Adrenal gland (tissue), 12 donors: ENCODE measurements around the gene ARPC5L. TPM values are rescaled to one million over a fixed set of nuclear protein-coding genes. Genes with fewer than 3 reads are reported as not detected.
A peak's percentile ranks its signal among the peaks of the same experiment; 100 is the strongest.

ENCODE experiments used
- DNase-seq, 7 donors: peaks; one replicate each; pipeline ENCODE4 v3.0.0-alpha.2; 2019 to 2020
- H3K27ac ChIP-seq, 5 donors: fragments of 200-600 bp; sonication (generic) in 4 of 5; 1 replicate in 3 of 5; 2 replicates in 2 of 5; pipeline versions ENCODE4 v1.5.1 to v1.8.0; 2016 to 2020; ENCODE audit warnings: mild to moderate bottlenecking in 1 of 5
- H3K27me3 ChIP-seq: fragments of 200-600 bp; 2 replicates; pipeline ENCODE4 v1.8.0; 2021
- H3K36me3 ChIP-seq, 2 donors: fragments of 200-600 bp; replicated peaks in 1 of 2; 1 replicate in 1 of 2; 2 replicates in 1 of 2; pipeline versions ENCODE4 v1.5.1 to v1.8.0; 2018 to 2022
- H3K4me1 ChIP-seq, 2 donors: fragments of 200-600 bp; replicated peaks in 1 of 2; 1 replicate in 1 of 2; 2 replicates in 1 of 2; pipeline versions ENCODE4 v1.5.1 to v1.8.0; 2018 to 2021
- H3K4me3 ChIP-seq, 4 donors: fragments of 200-600 bp; sonication (generic) in 3 of 4; one replicate each; pipeline ENCODE4 v1.5.1; 2016 to 2018
- H3K9me3 ChIP-seq, 3 donors: fragments of 200-600 bp; sonication (generic) in 1 of 3; replicated peaks in 1 of 3; 1 replicate in 2 of 3; 2 replicates in 1 of 3; pipeline versions ENCODE4 v1.5.1 to v1.8.0; 2016 to 2021
- CTCF ChIP-seq, 6 experiments: fragments of 450-650 bp in 4 of 6; fragments of 200-600 bp in 2 of 6; sonication (generic) in 1 of 6; IDR thresholded peaks; 1 replicate in 5 of 6; 2 replicates in 1 of 6; pipeline versions ENCODE4 v1.5.1 to v1.8.0; 2016 to 2021; ENCODE audit warnings: antibody characterized with exemption in 6 of 6, mild to moderate bottlenecking in 2 of 6, moderate library complexity in 1 of 6
- POLR2A ChIP-seq, 2 donors: fragments of 450-650 bp; IDR thresholded peaks; one replicate each; pipeline ENCODE4 v1.6.1; 2017; ENCODE audit warnings: antibody characterized with exemption in 2 of 2, mild to moderate bottlenecking in 2 of 2, moderate library complexity in 1 of 2
- WGBS, 4 donors: extraction: QIAGEN DNeasy Blood & Tissue Kit in 2 of 4; methylation state at CpG; one replicate each; pipeline versions ENCODE4 v1.1.5 to v1.1.7; 2013 to 2017; 5-methylcytosine and 5-hydroxymethylcytosine counted together
- intact Hi-C, 2 donors: fragments of 100-400 bp; cut with DNase I; formaldehyde crosslinking; loops; one replicate each; pipeline versions ENCODE4 v1.14.1 to v1.15.0; 2022 to 2023
- polyA plus RNA-seq, 3 donors: library from polyadenylated mRNA; stranded (reverse); fragments of 200-250 nt in 2 of 3; fragments of 350-450 nt in 1 of 3; fragmentation: Illumina TruSeq in 1 of 3; extraction: RNeasy Lipid Tissue Mini Kit (QIAGEN cat#74804) in 1 of 3; gene quantifications; one replicate each; pipeline ENCODE4 v1.2.3, GENCODE V29; 2013 to 2014
- total RNA-seq, 9 donors: library from RNA; depleted of rRNA in 4 of 9; stranded (reverse); fragments of >200 nt in 4 of 9; fragments of 120-200 nt in 1 of 9; fragmentation: NEBNext Ultra II Directional in 1 of 9; extraction: Animal tissue kit (Norgen Biotek cat#: 25700) in 1 of 9; gene quantifications; one replicate each; pipeline versions ENCODE4 v1.1.0 to v1.2.4, GENCODE V29; 2013 to 2023
- donor health status: healthy with polysubstance abuse.
- donor health status: Bipolar disorder and iron deficiency.
- donor health status: DM: yes; HTN: yes; CAD: no.
- donor health status: DM: no; HTN: no; CAD: no.
- donor health status: DM: no; HTN: no; CAD: no.
- donor health status: DM: yes; HTN: yes; CAD: no.

ARPC5L gene
- total and polyA plus RNA-seq, 12 donors: 20.7 to 97.6 (median 38.3) TPM

GRCh38 chr9:124813501-124814163 is 48.3 kb upstream of the ARPC5L start:
- intact Hi-C loops: no loop called here
- H3K4me3 ChIP-seq: no peak overlapping the region
- WGBS, 4 donors: 82 to 84% (median 83%) methylated on average over 8 to 11 of the region's 11 CpGs

GRCh38 chr9:124814164-124814535 is 47.8 kb upstream of the ARPC5L start:
- DNase-seq: no peak
- intact Hi-C loops: no loop called here
- Histone ChIP-seq H3K27ac (no peak overlapping the region), H3K4me3 (no peak overlapping the region), H3K36me3 (no peaks in the 10 kb centered on the region), H3K4me1 (no peaks in the 10 kb centered on the region), H3K9me3 (no peaks in the 10 kb centered on the region), H3K27me3 (no peaks in the 10 kb centered on the region)
- WGBS, 4 donors: 84 to 93% (median 88%) methylated on average over 4 to 5 of the region's 5 CpGs
- TF ChIP-seq POLR2A (IDR thresholded peaks at IDR 0.05) (no peak), CTCF (IDR thresholded peaks at IDR 0.05) (no peak)

More at GRCh38 chr9:124813501-124814163, 48.3 kb upstream of the ARPC5L start:
- Histone ChIP-seq H3K27ac (no peak overlapping the region), H3K27me3 (no peaks in the 10 kb centered on the region), H3K36me3 (no peaks in the 10 kb centered on the region), H3K9me3 (no peaks in the 10 kb centered on the region), H3K4me1 (no peaks in the 10 kb centered on the region)
- DNase-seq: no peak
- TF ChIP-seq CTCF (IDR thresholded peaks at IDR 0.05): no peak
- no peak for TF ChIP-seq POLR2A (IDR thresholded peaks at IDR 0.05)

GRCh38 chr9:124815601-124816000 is 46.3 kb upstream of the ARPC5L start:
- no peaks in the 10 kb centered on the region for H3K4me1 ChIP-seq
- no peak for TF ChIP-seq POLR2A (IDR thresholded peaks at IDR 0.05)
- TF ChIP-seq CTCF (IDR thresholded peaks at IDR 0.05): no peak
- no peak for DNase-seq
- WGBS, 4 donors: 76 to 89% (median 89%) methylated on average over 5 of the region's 5 CpGs
- H3K4me3 ChIP-seq: no peak overlapping the region
- H3K27me3 ChIP-seq: no peaks in the 10 kb centered on the region
- H3K9me3 ChIP-seq: no peaks in the 10 kb centered on the region
- no peak overlapping the region for H3K27ac ChIP-seq
- H3K36me3 ChIP-seq: no peaks in the 10 kb centered on the region
- intact Hi-C loops: no loop called here

- DNase-seq: peak; percentile 50 to 84 (median 75)
- Histone ChIP-seq H3K4me1 (no peaks in the 10 kb centered on the region), H3K36me3 (no peaks in the 10 kb centered on the region), H3K27ac (peak overlapping the region in 3 of 5 donors; percentile 60 to 79 (median 63)), H3K9me3 (no peaks in the 10 kb centered on the region), H3K4me3 (no peak overlapping the region), H3K27me3 (no peaks in the 10 kb centered on the region)
- 42 to 45% (median 44%) methylated on average over 6 to 18 of the region's 18 CpGs for WGBS, 4 donors
- TF ChIP-seq POLR2A (IDR thresholded peaks at IDR 0.05) (peak in 1 of 2 donors; percentile 2), CTCF (IDR thresholded peaks at IDR 0.05) (peak in 1 of 6 experiments; percentile 10)
- intact Hi-C loops: no loop called here
Observed at GRCh38 chr9:124818431-124819281, 43.3 kb upstream of the ARPC5L start.
